NB4 (cell line): Measurements from ENCODE around the gene ZNF506.

Experiments
- MYC ChIP-seq: IDR thresholded peaks from 2 replicates; pipeline ENCODE4 v1.6.1; 2011; ENCODE audit warnings: low read depth, low read length
- POLR2A ChIP-seq: IDR thresholded peaks from 2 replicates; pipeline ENCODE4 v1.6.1; 2011; ENCODE audit warnings: mild to moderate bottlenecking; ENCODE audit not compliant: insufficient read length; ENCODE audit errors: extremely low read depth
- TF ChIP-seq, protein P1 (sequence below): IDR thresholded peaks from one replicate; pipeline ENCODE4 v1.5.1; 2012; ENCODE audit warnings: low read depth, low read length
- TF ChIP-seq, protein P2 (sequence below): IDR thresholded peaks from 2 replicates; pipeline ENCODE4 v1.6.1; 2011; ENCODE audit warnings: low read depth, low read length

DNA sequence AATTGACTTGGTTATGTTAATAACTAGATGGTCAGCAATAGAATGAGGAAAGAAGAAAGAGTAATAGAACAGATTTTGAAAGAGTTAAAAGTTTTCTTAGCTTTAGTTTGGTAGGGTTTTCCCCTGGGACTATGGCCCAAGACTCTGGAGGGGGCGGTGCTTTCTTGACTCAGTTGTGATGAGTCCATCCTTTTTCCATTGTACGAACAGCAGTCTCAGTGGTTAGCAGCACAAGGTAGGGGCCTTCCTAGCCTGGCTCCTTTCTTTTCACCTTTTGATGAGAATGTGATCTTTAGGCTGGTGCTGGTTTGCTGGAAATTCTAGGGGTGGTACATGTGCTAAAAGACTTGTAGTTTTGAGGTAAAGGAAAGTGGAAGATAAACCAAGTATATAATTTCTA lies 38.8 kb downstream of the ZNF506 start:
- TF ChIP-seq, protein P1, sequence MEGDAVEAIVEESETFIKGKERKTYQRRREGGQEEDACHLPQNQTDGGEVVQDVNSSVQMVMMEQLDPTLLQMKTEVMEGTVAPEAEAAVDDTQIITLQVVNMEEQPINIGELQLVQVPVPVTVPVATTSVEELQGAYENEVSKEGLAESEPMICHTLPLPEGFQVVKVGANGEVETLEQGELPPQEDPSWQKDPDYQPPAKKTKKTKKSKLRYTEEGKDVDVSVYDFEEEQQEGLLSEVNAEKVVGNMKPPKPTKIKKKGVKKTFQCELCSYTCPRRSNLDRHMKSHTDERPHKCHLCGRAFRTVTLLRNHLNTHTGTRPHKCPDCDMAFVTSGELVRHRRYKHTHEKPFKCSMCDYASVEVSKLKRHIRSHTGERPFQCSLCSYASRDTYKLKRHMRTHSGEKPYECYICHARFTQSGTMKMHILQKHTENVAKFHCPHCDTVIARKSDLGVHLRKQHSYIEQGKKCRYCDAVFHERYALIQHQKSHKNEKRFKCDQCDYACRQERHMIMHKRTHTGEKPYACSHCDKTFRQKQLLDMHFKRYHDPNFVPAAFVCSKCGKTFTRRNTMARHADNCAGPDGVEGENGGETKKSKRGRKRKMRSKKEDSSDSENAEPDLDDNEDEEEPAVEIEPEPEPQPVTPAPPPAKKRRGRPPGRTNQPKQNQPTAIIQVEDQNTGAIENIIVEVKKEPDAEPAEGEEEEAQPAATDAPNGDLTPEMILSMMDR, result no peak
- TF ChIP-seq POLR2A (no peak), MYC (no peak)
- TF ChIP-seq, protein P2, sequence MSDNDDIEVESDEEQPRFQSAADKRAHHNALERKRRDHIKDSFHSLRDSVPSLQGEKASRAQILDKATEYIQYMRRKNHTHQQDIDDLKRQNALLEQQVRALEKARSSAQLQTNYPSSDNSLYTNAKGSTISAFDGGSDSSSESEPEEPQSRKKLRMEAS, result no peak
